GM23338 (cell line): ENCODE data around the gene VSIR. TPM values are rescaled to one million over a fixed set of nuclear protein-coding genes. Genes with fewer than 3 reads are reported as not detected.

Experiments used
- CREB1 ChIP-seq: fragments of 250-450 bp; sonication (Bioruptor Pico); IDR thresholded peaks from 2 replicates; pipeline ENCODE4 v1.5.0; 2020; ENCODE audit warnings: low read depth, mild to moderate bottlenecking, moderate library complexity
- ETS1 ChIP-seq: IDR thresholded peaks from 2 replicates; pipeline ENCODE4 v1.6.1; 2016; ENCODE audit warnings: antibody characterized with exemption
- EZH2 ChIP-seq: fragments of 200-600 bp; sonication (generic); IDR thresholded peaks from one replicate; pipeline ENCODE4 v1.8.0; 2017; ENCODE audit warnings: antibody characterized with exemption, mild to moderate bottlenecking, low read depth; ENCODE audit not compliant: unreplicated experiment
- JUNB ChIP-seq: IDR thresholded peaks from one replicate; pipeline ENCODE4 v1.6.1; 2016; ENCODE audit warnings: antibody characterized with exemption; ENCODE audit not compliant: unreplicated experiment
- NANOG ChIP-seq: IDR thresholded peaks from 2 replicates; pipeline ENCODE4 v1.6.1; 2016; ENCODE audit warnings: antibody characterized with exemption, borderline replicate concordance
- POLR2AphosphoS5 ChIP-seq: IDR thresholded peaks from 2 replicates; pipeline ENCODE4 v1.6.1; 2016; ENCODE audit warnings: antibody characterized with exemption, low read depth
- STAT1 ChIP-seq: IDR thresholded peaks from one replicate; pipeline ENCODE4 v1.6.1; 2016; ENCODE audit warnings: antibody characterized with exemption; ENCODE audit not compliant: unreplicated experiment
- ZNF114 ChIP-seq: fragments of 250-450 bp; sonication (Bioruptor Pico); IDR thresholded peaks from 2 replicates; pipeline ENCODE4 v1.5.0; 2020; ENCODE audit warnings: mild to moderate bottlenecking, moderate library complexity
- ZNF331 ChIP-seq: fragments of 250-450 bp; sonication (Bioruptor Pico); IDR thresholded peaks from 2 replicates; pipeline ENCODE4 v1.5.0; 2020; ENCODE audit warnings: low read depth, mild to moderate bottlenecking, moderate library complexity
- ZNF462 ChIP-seq: fragments of 250-450 bp; sonication (Bioruptor Pico); IDR thresholded peaks from 2 replicates; pipeline ENCODE4 v1.5.0; 2020; ENCODE audit warnings: mild to moderate bottlenecking, moderate library complexity
- polyA plus RNA-seq: library from polyadenylated mRNA; unstranded; fragments of >200 nt; fragmentation: Nextera tagmentation; extraction: Ambion mirVana; gene quantifications from 2 replicates; pipeline ENCODE4 v1.2.1, GENCODE V29; 2016
- total RNA-seq: library from RNA; depleted of rRNA; stranded (reverse); fragments of >200 nt; shearing (Covaris generic); gene quantifications from 2 replicates; pipeline ENCODE4 v1.2.3, GENCODE V29; 2014

Gene VSIR
- total and polyA plus RNA-seq, 2 experiments from 2014 or later: 0.10 to 0.74 TPM

GRCh38 chr10:71739358-71739900, 33.9 kb downstream of the VSIR start (continued):
- TF ChIP-seq ZNF462 (CRISPR knock-in tag): no peak
- TF ChIP-seq ETS1: no peak
- TF ChIP-seq ZNF331 (CRISPR knock-in tag): no peak
- no peak for TF ChIP-seq CREB1 (CRISPR knock-in tag)
- TF ChIP-seq NANOG: no peak
- TF ChIP-seq EZH2: no peak
- TF ChIP-seq JUNB: no peak
- no peak for TF ChIP-seq ZNF114 (CRISPR knock-in tag)
- no peak for TF ChIP-seq STAT1
- TF ChIP-seq POLR2AphosphoS5: no peak
